IMR-90 (cell line): ENCODE measurements around the gene PLEKHD1.
A peak's percentile ranks its signal among the peaks of the same experiment; 100 is the strongest.

Experiments
- CEBPB ChIP-seq: IDR thresholded peaks from 2 replicates; pipeline ENCODE4 v1.6.1; 2012; ENCODE audit warnings: low read depth, low read length, improper control_type of control experiment
- CHD1 ChIP-seq: IDR thresholded peaks from 2 replicates; pipeline ENCODE4 v1.6.1; 2012; ENCODE audit warnings: low read depth, low read length, improper control_type of control experiment
- CTCF ChIP-seq: conservative IDR thresholded peaks from 2 replicates; pipeline ENCODE4 v1.5.1; 2012; ENCODE audit warnings: mild to moderate bottlenecking, low read depth, low read length, improper control_type of control experiment
- MAFK ChIP-seq: IDR thresholded peaks from 2 replicates; pipeline ENCODE4 v1.6.1; 2012; ENCODE audit warnings: low read depth, low read length, improper control_type of control experiment
- MXI1 ChIP-seq: IDR thresholded peaks from 2 replicates; pipeline ENCODE4 v1.6.1; 2012; ENCODE audit warnings: low read depth, mild to moderate bottlenecking, low read length, moderate library complexity, borderline replicate concordance
- POLR2A ChIP-seq: IDR thresholded peaks from 2 replicates; pipeline ENCODE4 v1.6.1; 2012; ENCODE audit warnings: mild to moderate bottlenecking, low read depth, low read length
- RFX5 ChIP-seq: IDR thresholded peaks from 2 replicates; pipeline ENCODE4 v1.8.0; 2012; ENCODE audit warnings: low read depth, mild to moderate bottlenecking, low read length, moderate library complexity
- SMC3 ChIP-seq: fragments of 150-350 bp; IDR thresholded peaks from 2 replicates; pipeline ENCODE4 v1.6.1; 2016; ENCODE audit warnings: low read depth, mild to moderate bottlenecking, antibody characterized with exemption, low read length, moderate library complexity
- USF2 ChIP-seq: fragments of 150-350 bp; IDR thresholded peaks from 2 replicates; pipeline ENCODE4 v1.6.1; 2017; ENCODE audit warnings: mild to moderate bottlenecking, antibody characterized with exemption, low read length, low read depth

- no peak for TF ChIP-seq CHD1
- no peak for TF ChIP-seq USF2
- peak; percentile 70 for TF ChIP-seq SMC3
- no peak for TF ChIP-seq POLR2A
- peak; percentile 71 for TF ChIP-seq CTCF
- no peak for TF ChIP-seq MXI1
- TF ChIP-seq CEBPB, result no peak
- no peak for TF ChIP-seq MAFK
- TF ChIP-seq RFX5, result no peak
Measured at GRCh38 chr14:69535230-69535848, 50.8 kb downstream of the PLEKHD1 start.
